ENCODE data around the gene WDPCP.
"Not testable (repeated sequence)": the region's sequence is repeated elsewhere in the genome, so short reads cannot be mapped to it uniquely, and the experiment has no call there.

WDPCP gene

DNA sequence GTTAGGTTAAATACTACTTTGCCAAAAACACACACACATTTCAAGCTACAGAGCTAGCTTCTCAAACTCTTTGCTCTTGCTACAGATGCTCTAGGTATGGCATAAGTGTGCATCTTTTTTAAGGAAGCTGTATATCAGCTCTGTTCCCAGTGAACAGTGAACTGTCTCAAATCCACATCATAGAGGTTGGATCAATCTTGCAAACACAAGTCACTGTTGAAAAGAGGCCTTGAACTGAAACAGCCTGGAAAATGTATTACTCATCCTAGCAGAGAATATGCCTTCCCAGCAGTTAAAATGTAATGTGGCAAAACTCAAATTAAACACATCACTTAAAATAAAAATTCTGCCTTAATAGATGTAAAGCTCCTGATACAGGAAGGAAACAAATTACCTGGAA lies 151.8 kb downstream of the WDPCP start:
- DNase-seq: no peak

- DNase-seq: no peak
These were observed 153.2 kb downstream of the WDPCP start for GRCh38 chr2:63435070-63435469.

DNA sequence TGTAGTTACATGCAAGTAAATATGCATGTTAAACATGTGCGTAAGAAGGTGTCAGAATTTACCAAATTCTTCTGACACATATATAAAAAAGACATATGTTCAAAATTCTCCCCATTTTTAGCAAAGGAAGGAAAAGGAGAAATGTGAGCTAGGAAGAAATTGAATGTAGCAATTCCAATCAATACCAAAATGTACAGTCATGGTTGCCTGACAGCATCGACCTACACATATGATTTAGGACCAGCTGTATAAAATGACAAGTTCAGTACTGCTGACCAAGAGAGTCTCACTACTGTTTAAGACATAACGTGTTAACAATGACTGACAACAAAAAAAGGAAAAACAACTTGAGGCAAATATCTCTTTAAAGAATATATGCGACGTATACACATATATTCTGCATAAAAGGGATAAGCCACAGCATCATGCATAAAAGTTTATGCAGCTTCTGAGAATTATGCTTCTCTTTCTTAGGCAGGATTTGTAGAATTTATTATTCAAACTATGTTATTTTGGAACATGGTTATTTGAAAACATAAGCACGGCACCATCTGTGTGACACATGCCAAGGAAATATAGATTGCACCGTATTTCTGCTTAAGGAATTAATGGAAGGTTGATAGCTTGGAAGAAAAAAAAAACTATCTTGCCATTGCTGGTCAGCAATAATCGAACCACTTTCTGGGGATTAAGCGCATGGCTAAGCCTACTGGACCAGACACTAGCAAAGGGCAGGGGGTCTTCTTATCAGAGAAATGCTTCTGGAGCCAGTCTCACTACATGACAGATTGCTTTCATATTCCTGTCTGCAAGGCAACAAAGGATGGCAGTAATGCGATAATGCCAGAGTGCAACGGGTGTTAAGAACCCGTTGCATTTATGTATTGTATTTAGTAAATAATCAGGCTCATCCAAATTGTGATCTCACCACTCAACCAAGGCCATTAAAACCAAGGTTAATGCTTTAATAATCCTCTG lies 154.0 kb downstream of the WDPCP start:
- no peak for DNase-seq

DNA sequence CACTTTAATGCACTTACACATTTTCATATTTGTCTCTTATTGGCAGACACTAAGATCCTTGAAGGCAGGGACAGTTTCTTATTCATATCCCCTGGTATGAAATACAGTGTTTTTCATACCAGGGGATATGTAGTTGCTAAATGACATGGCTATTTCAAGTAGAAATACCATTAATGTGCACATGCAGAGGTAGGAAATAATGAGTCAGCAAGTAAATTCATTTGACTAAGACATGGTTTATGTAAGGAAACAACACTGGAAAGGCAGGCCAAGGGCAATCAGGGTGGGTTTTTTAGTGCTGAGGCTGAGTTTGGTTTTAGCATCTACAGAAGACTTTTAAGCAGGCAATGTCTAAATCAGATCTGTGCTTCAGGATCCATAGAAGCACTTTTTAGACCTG lies 155.9 kb downstream of the WDPCP start:
- peak; percentile 7 for DNase-seq

DNA sequence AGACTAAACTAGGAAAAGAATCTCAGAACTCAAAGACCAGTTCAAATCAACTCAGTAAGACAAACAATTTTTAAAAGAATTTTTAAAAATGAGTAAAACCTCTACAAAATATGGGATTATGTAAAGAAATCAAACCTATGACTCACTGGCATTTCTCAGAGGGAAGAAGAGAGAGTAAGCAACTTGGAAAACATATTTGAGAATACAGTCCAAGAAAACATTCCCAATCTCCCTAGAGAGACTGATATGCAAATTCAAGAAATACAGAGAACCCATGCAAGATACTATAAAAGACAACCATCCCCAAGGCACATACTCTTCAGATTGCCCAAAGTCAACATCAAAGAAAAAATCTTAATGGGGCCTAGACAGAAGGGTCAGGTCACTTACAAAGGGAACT lies 162.7 kb downstream of the WDPCP start:
- no peak for DNase-seq

DNA sequence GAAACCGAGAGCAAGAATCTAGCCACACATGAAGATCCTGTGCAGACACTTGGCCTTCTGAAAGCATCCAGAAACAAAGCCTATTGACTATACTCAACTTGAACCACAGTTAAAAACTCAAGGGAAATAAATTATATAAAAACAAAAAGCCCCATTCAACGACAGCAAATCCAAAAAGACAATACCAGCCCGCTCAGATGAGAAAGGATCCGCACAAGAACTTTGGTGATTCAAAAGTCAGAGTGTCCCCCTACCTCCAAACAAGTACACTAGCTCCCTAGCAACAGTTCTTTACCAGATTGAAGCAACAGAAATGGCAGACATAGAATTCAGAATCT lies 163.2 kb downstream of the WDPCP start:
- DNase-seq: no peak

DNA sequence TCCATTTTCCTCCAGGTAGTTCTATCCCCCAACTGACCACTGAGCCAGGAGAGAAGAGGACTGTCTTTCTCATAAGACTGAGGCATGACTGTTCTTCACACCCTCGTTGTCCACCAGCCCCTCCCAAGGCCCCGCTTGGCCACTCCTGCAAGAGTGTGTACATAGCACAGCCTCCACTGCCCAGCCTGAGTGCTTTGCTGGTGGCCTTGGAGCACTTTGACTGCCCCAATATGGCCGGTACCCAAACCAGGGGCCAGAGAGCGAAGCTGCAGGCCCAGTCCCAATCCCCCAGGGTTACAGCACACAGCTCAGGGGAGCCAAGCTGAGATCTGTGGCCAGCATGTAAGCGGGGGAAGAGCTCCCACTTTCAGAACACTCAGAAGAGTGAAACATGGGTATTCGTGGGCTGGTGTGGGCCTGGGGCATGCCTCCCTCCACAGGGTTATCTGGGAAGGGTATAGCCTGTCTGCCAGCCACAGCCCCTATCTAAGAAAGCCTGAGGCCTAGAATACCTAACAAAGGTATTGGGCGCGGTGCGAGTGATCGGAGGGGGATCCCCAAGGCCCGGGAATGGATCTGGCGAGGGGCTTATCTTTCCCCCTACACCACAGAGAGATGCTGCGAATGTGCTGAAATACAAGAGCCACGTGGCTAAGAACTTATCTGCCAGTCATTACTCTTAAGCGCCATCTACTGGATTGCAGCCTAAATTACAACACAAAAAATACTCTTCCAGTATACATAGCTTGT lies 163.8 kb downstream of the WDPCP start:
- peak; percentile 70 for DNase-seq

- no peak for DNase-seq
These were observed 165.7 kb downstream of the WDPCP start for GRCh38 chr2:63422556-63422955.

DNA sequence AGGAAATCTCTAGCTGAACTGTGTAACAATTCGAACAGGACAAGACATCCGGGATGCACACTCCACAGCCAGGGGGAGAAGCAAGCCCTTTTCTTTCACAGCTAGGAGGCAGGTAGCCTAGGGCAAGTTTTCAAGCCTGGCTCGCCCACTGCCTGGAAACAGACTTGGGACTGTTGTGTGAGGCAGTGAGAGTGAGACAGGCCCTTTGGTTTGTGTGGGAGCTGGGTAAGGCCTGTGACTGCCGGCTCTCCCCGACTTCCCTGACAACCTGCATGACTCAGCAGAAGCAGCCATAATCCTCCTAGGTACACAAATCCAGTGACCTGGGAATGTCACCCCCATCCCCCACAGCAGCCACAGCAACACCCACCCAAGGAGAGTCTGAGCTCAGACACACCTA lies 179.7 kb downstream of the WDPCP start:
- no peak for DNase-seq

- DNase-seq: no peak
These were observed 181.6 kb downstream of the WDPCP start for GRCh38 chr2:63406641-63407040.

- no peak for DNase-seq
These were observed 184.5 kb downstream of the WDPCP start for GRCh38 chr2:63403820-63404219.

GRCh38 chr2:63402889-63403288 lies 185.4 kb downstream of the WDPCP start:
- DNase-seq: not testable (repeated sequence)

- no peak for DNase-seq
These were observed 189.1 kb downstream of the WDPCP start for GRCh38 chr2:63399156-63399555.

DNA sequence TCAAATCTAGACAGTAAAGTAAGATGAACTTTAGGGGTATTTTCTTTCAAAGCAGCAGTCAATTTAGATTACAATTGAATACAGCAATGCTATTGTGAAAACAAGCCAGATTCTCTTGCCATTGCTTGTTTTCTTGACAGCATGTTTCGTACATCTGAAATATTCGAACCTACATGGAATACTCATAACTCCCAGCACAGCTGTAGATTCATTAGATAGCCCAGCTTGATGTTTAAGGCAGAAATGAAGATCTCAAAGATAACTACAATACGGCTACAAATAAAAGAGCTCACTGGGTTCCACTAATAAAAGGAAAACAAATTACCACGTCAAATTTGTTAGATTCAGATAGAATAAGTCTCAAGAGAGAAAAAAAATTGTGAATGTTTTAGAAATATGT lies 208.8 kb downstream of the WDPCP start:
- no peak for DNase-seq

GRCh38 chr2:63378589-63378988 lies 209.7 kb downstream of the WDPCP start:
- DNase-seq: peak; percentile 6

- no peak for DNase-seq
These were observed 213.9 kb downstream of the WDPCP start for GRCh38 chr2:63374341-63374740.

DNA sequence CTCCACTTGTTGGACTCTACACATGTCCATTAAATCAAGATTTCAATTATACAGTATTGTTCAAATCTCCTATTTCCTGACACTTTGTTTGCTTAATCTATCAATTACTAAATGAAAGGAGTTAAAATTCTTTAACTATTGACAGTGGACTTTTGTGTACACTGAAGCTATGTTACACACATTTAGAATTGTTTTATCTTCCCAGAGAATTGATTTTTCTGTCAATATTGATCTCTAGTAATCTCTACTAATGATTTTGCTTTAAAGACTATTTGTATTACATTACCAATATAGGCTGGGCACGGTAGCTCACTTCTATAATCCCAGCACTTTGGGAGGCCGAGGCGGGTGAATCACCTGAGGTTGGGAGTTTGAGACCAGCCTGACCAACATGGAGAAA lies 215.7 kb downstream of the WDPCP start:
- DNase-seq: no peak

GRCh38 chr2:63369146-63369545 lies 219.1 kb downstream of the WDPCP start:
- no peak for DNase-seq

DNA sequence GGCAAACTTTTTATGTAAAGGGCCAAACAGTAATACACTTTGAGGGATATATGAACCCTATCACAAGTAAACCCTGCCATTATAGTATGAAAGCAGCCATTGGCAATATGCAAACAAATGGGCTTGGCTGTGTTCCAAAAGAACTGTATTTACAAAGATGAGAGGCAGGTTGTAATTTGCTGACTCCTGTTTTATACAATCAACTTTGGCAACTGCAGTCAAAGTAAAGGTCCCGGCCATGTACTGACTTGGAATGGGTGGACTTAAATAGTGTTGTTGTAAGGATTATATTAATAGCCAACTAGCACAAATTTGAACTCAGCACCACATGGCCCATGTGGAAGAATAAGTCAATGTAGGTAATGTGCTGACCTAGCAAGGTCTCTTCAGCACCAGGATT lies 223.4 kb downstream of the WDPCP start:
- no peak for DNase-seq

DNA sequence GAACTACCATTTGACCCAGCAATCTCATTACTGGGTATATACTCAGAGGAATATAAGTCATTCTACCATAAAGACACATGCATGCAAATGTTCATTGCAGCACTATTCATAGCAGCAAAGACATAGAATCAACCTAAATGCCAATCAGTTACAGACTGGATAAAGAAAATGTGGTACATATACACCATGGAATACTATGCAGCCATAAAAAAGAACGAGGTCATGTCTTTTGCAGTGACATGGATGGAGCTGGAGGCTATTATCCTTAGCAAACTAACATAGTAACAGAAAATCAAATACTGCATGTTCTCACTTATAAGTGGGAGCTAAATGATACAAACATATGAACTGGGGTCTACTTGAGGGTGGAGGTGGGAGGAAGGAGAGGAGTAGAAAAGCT lies 230.6 kb downstream of the WDPCP start:
- DNase-seq: not testable (repeated sequence)

GRCh38 chr2:63347361-63347760 lies 240.9 kb downstream of the WDPCP start:
- no peak for DNase-seq

DNA sequence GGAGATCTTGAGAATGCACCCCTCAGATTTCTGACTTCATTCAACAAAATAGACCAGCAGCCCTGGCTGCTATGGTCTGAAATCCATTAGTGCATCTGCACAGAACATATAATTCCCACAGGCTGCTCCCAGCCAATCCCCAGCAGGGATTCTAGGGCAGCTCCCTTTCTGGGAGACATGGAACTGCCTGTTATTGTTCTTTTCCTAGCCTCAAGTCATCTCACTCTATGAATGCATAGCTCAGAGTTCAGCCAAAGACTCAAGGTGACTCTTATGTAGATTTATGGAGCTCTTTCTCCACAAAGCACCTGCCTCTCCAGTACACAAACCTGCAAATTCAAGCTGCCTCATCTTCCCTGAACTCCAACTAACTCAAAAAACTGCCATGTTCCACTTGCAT lies 241.9 kb downstream of the WDPCP start:
- no peak for DNase-seq

DNA sequence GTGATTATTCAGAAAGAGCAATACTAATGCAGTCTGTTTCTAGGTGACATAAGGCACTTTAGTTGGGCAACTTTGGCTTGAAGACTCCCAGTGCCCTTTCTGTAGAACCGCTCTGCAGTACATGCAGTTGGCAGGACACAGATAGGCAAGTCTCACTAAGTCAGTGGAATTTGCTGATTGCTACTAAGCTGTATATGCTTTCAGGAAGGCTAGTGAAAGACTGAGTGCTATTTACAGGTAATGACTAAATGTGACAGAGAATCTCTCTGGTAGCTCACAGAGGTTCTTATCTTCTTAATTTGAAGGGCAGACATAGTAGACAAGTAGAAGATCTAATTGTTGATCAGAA lies 243.0 kb downstream of the WDPCP start:
- no peak for DNase-seq

DNA sequence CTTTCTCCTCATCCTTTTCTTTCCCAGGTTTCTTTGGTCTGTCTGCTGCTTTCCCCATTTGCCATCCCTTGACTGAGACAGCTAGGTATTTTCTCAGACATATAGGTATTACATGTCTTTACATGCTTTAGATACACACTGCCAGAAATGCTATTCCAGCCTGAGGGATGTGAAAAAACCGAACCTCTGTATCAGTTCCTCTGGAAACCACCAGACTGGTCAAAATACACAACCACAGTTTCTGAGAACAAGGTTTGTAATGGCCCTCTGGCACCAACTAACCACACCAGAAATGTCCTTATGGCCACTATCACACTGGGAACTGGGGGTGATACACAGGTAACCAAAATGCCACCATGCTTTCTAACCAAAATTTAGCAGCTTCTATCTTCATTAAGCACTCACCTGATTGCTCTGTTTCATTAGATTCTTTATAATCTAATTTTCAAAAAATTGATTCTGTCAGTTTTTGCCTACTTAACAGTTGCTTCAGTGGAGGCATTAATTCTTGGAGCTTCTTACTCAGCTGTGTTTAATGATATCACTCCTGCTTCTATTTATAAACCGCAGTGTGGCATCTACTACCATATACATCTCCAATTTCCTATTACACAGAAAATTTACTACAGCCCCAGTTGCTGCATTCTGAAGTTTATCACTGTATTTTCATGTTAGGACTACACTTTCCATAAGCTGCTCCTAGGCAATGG lies 243.5 kb downstream of the WDPCP start:
- DNase-seq: no peak
